Measurements from ENCODE around the gene MMP17. TPM values are rescaled to one million over a fixed set of nuclear protein-coding genes. Genes with fewer than 3 reads are reported as not detected.

Gene MMP17
- total RNA-seq, 1 donor from 2014 or later = 0.89 TPM

- H3K36me3 Mint-ChIP-seq (ENCODE audit: low read depth) = no peaks in the 10 kb centered on the region
- no peak overlapping the region for H3K4me3 Mint-ChIP-seq
- H3K4me1 Mint-ChIP-seq = peaks cover 6% of the 10 kb centered on the region
- no peak overlapping the region for H3K27ac Mint-ChIP-seq
- no peak for DNase-seq
- intact Hi-C loops (cut with micrococcal nuclease) = no loop called here
- no peaks in the 10 kb centered on the region for H3K9me3 Mint-ChIP-seq
- H3K27me3 Mint-ChIP-seq = no peaks in the 10 kb centered on the region
Measured at GRCh38 chr12:131900397-131900796, 72.2 kb downstream of the MMP17 start.

Other genes starting within 250 kb of the MMP17 start
- gene SFSWAP, start 117.3 kb upstream of the MMP17 start, total RNA-seq = 69.0 and 74.4 TPM in 2 replicates
- gene ULK1, start 66.2 kb downstream of the MMP17 start, total RNA-seq = 25.3 and 25.7 TPM in 2 replicates
- 91.6 and 97.0 TPM in 2 replicates for gene PUS1, start 100.9 kb downstream of the MMP17 start, total RNA-seq
- 66.2 and 66.5 TPM in 2 replicates for gene EP400, start 121.5 kb downstream of the MMP17 start, total RNA-seq

Measured in activated CD4-positive, alpha-beta T cell treated with anti-CD3 and anti-CD28 coated beads, Interleukin-2, amount 10 ng/mL, durations not matched to agents 24 days and 14 days (primary cell).